ENCODE data around the gene TMEM69.
"Not testable (repeated sequence)": the region's sequence is repeated elsewhere in the genome, so short reads cannot be mapped to it uniquely, and the experiment has no call there.

The TMEM69 gene

DNA sequence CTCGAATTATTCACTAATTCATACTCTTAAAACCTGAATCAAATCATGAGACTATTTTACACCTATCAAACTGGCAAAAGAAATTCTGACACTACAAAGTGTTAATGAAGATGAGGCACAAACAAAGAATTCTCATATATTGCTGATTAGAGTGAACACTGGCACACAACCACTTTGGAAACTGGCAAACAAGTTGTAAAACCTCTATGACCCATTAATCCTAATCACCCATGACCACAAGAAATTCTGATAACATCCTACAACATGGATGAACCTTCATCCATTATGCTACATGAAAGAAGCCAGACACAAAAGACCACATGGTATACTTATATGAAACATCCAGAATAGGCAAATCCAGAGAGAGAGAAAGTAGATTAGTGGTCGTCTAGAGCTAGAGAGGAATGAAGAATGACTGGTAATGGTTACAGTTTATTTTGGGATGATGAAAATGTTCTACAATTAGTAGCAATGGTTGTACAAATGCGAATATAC, 10.2 kb upstream of the TMEM69 start:
- DNase-seq (ENCODE audit: low read depth): no peak

- DNase-seq (ENCODE audit: low read depth): no peak
Measured at GRCh38 chr1:45678489-45678888, 9.5 kb upstream of the TMEM69 start.

DNA sequence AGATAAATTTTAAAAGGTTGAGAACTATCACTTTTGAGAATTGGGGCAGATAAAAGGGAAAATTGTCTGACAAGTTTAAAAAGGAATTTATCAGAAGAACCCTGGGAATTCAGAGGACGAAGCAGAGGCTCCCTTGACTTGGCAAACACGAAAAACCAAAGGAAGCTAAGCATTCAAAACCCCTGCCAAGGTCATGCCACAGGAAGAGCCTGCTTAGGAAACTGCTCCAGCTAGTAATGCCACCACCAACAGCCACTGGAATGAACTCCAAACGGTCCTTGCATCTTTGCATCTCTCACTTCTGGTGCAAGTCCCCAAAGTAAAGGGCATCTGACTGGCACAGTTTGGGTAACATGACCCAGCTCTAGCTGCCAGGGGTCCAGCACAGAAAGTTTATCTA, 8.9 kb upstream of the TMEM69 start:
- peak; percentile 44 for DNase-seq (ENCODE audit: low read depth)

- no peak for DNase-seq (ENCODE audit: low read depth)
Measured at GRCh38 chr1:45682942-45683341, 5.0 kb upstream of the TMEM69 start.

GRCh38 chr1:45684402-45684801, 3.6 kb upstream of the TMEM69 start:
- no peak for DNase-seq (ENCODE audit: low read depth)

- peak; percentile 16 for DNase-seq (ENCODE audit: low read depth)
Measured at GRCh38 chr1:45685308-45686014, 2.5 kb upstream of the TMEM69 start.

DNA sequence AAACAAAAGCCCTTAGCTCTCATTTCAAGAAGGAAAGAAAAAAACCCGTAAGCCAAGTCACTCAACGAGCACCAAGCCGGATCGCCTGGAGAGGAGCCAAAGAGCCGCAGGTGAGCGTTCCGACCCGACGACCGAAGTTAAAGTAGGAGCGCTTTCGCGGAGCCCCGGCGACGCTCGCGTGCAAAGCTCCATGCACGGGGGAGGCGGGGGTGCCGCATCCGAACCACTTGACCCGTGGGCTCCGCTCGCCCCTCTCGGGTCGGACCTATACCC, 2.0 kb upstream of the TMEM69 start:
- no peak for DNase-seq (ENCODE audit: low read depth)

GRCh38 chr1:45686288-45687013, 1.5 kb upstream of the TMEM69 start, which contains the start of gene GPBP1L1:
Gene GPBP1L1 (minus strand): TSS chr1:45686533. CDS start chr1:45659087, 27,446 bp downstream.
- DNase-seq (ENCODE audit: low read depth): peak; percentile 98

DNA sequence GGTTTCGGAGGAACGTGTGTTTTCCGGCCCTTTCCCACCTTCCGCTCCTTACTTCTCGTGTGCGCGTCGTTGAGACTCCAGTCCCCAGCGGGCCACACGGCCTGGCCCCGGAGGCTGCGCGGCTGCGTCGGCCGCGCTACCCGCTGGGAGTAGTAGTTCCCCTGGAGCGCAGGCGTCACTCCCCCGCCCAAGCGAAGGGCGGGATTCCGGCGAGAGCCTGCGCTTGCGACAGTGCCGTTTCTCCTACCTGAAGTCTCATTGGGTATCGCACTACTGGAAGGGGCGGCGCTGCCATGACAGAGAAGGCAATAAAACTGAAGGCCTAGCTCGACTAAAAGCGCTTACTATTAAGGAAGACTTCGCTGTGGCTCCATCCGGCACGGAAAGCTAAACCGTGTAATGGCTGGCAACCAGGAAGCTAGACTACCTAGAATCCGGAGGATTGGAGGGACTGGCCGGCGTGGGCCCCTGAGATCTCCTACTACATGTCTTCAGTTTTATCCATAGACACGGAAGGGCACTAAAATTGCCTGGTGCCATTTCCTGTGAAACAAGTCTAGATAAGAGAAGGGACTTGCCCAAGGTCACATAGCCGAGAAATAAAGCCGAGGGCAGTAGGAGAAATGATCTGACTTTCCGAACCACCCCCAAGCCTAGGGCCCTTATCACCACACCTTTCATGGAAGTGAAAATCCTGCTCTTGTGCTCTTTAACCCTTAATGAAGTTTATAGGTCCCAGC, 797 bp upstream of the TMEM69 start:
- peak; percentile 99 for DNase-seq (ENCODE audit: low read depth)

- not testable (repeated sequence) for DNase-seq (ENCODE audit: low read depth)
Measured at GRCh38 chr1:45693811-45694210, 5.8 kb downstream of the TMEM69 start.

DNA sequence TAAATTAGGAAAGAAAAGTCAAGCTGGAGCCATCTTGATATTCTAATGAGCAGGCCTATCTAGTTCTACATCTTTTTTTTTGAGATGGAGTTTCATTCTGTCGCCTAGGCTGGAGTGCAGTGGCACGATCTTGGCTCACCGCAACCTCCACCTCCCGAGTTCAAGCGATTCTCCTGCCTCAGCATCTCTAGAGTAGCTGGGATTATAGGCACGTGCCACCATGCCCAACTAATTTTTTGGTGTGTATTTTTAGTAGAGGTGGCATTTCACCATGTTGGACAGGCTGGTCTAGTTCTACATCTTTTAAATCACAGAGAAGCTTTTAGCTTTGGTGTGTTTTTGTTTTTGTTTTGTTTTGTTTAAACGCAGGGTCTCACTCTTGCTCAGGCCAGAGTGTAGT, 6.8 kb downstream of the TMEM69 start:
- DNase-seq (ENCODE audit: low read depth): no peak

- DNase-seq (ENCODE audit: low read depth): no peak
Measured at GRCh38 chr1:45704637-45705036, 16.7 kb downstream of the TMEM69 start.

DNA sequence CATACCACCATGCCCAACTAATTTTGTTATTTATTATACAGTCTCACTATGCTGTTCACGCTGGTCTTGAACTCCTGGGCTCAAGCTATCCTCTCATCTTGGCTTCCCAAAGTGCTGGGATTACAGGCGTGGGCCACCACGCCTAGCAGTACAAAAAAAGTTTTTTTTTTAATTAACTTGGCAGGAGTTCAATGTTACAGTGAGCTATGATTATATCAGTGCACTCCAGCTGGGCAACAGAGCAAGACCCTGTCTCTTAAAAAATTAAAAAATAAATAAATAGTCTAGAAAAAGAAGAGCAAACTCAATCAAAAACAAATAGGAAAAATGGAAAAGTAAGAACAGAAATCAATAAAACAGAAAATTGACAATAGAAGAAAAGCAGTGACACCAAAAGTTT, 25.7 kb downstream of the TMEM69 start:
- no peak for DNase-seq (ENCODE audit: low read depth)

DNA sequence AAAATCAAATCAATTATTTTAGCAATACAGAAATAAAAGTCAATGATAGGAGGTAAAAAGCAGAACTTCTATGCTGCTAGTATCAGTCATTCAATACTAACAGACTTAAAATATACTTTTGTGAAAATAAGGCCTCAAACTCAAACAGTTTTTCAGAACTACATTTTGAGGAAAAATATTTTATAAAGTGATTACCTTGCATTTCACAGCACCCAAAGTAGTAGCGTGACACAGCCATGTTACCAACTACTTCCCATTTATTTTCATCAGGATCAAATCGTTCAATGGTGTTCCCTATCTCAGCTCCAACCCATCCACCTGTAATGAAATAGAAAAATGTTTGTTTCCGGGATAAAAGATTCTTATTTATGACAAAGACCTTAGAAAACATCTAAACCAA, 28.7 kb downstream of the TMEM69 start:
- no peak for DNase-seq (ENCODE audit: low read depth)

DNA sequence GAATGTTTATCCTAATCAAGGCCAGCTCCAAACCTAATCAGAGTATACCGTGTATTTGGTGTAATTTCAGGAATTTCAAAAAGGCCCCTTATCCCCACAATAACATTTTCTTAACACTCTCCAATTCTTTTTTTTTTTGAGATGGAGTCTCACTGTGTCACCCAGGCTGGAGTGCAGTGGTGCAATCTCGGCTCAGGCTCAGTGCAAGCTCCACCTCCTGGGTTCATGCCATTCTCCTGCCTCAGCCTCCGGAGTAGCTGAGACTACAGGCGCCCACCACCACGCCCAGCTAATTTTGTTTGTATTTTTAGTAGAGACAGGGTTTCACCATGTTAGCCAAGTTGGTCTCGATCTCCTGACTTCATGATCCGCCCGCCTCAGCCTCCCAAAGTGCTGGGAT, 29.4 kb downstream of the TMEM69 start:
- peak; percentile 50 for DNase-seq (ENCODE audit: low read depth)

DNA sequence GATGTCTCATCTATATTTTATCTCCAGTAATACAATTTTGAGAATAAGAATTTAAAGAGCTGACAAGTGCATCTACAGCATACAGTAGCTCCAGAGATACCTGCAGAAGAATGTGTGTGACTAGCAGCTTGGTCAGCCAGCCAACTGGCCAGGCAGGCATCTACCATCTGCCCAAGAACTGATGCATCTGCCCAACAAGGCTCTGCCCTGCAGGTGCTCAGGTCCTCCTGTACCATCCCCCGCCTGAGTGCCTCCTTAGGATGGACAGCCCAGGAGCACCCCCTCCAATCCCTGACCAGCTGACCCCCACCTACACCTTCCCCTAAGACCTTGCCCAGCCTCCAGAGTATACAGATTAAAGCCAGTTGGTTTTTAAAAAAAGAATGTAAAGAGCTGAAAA, 30.3 kb downstream of the TMEM69 start:
- DNase-seq (ENCODE audit: low read depth): no peak

GRCh38 chr1:45721207-45721606, 33.2 kb downstream of the TMEM69 start:
- DNase-seq (ENCODE audit: low read depth): peak; percentile 94

- DNase-seq (ENCODE audit: low read depth): peak; percentile 69
Measured at GRCh38 chr1:45722809-45723208, 34.8 kb downstream of the TMEM69 start.

- peak; percentile 64 for DNase-seq (ENCODE audit: low read depth)
Measured at GRCh38 chr1:45723248-45723930, 35.4 kb downstream of the TMEM69 start.

- not testable (repeated sequence) for DNase-seq (ENCODE audit: low read depth)
Measured at GRCh38 chr1:45726007-45726406, 38.0 kb downstream of the TMEM69 start.

DNA sequence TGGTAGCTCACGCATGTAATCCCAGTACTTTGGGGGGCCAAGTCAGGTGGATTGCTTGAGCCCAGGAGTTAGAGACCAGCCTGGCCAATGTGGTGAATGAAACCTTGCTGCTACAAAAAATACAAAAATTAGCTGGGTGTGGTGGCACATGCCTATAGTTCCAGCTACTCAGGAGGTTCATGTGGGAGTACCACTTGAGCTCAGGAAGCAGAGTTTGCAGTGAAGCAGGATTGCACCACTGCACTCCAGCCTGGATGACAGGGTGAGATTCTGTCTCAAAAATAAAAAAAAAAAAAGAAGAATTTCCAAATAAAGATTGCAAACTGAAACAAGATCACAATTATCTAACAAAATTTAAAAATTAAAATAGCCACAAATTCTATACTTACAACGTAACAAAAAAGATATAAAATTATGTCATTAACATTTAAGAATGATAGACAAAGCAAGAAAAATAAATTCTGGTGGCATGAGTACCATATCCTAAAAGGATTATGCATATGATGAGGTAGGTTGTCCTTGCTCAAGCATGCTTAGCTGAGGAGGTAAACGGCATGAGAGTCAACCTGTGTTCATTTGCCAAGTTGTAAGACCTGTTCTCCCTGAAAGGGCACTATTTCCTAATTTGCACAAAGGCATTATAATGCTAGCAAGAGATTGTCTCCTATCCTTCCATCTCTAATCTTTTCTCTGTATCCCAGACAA, 42.2 kb downstream of the TMEM69 start:
- DNase-seq (ENCODE audit: low read depth): no peak
